Activated CD4-positive, alpha-beta T cell treated with anti-CD3 and anti-CD28 coated beads, Interleukin-2, amount 50 U/mL, for 24 hours (primary cell): ENCODE results near the gene ADORA2A.

Experiments used
- DNase-seq, 2 donors: peaks; one replicate each; pipeline ENCODE4 v3.0.0-alpha.2; 2020; ENCODE audit warnings: low read depth in 1 of 2, low spot score in 1 of 2

ADORA2A gene

GRCh38 chr22:24417901-24418641 is 9.3 kb upstream of the ADORA2A start:
- DNase-seq = no peak

DNA sequence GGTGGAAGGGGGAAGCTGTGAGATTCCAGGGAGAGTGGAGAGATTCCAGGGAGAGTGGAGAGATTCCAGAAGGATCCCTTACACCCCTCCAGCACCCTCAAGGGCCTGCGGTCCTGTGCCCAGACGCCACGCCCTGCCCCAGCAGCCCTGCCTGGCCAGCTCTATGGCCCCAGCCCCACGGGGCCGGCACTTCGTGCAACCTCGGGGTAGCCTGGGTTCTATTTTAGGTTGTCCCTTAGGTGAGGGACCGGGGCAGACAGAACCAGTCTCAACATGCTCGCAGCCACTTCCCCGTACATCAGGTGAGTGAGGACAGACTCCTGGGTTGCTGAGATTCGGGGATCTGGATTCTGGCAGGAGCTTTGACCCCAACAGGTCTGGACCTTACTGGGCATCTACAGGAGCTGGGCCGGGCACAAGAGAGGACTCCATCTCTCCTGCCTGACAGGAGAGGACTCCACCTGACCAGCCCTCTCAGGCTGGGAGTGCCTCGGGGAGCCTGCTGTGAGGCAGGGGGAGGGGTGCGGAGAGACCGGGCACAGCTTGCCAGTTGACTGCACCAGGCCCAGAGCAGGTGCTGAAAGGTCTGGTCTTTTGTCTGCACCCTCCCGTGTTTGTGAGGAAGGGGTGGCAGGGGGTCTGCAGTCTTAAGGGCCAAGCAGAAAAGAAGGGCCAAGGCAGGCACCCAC is 8.5 kb upstream of the ADORA2A start:
- no peak for DNase-seq

- DNase-seq = no peak
Measured at GRCh38 chr22:24419475-24419850, 7.9 kb upstream of the ADORA2A start.

DNA sequence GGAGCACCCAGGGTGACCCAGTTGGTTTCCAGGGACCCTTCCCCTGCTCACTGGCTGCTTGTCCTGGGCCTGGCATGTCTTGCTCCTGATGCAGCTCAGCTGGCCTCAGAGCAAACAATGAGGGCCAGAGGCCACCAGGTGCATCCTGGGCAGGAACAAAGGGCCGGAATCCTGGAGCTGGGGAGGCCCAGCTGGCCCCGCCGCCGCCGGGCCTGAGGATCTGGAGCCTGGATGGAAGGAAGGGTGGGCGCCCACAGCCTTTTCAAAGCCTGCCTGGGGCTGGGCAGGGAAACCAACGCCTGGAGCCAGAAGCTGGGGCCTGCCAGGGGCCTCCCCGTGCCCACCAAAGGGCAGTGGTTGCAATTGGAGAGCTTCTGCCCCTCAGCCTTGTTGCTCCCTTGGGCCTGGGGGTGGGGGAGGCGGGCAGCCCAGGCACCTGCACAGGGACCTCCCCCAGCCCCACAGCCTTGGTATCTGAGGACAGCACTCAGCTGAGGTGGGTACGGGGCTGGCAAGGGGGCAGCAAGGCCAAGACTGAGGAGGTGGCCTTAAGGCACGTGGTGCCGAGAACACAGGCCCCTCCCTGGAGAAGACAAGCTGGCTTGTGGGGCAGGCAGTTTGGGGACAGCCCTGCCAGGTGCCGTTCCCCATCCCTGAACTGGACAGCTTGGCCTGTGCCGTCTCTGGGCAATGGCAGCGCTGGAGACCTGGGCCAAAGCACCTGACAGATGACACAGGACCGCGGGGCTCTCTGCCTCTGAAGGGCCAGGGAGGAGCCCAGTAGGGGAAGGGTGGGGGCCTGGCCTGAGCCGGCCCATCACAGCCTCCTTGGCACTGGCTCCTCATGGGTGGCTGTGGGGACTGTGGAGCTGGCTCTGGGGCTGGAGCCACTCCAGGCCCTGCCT is 7.1 kb upstream of the ADORA2A start:
- DNase-seq = no peak

DNA sequence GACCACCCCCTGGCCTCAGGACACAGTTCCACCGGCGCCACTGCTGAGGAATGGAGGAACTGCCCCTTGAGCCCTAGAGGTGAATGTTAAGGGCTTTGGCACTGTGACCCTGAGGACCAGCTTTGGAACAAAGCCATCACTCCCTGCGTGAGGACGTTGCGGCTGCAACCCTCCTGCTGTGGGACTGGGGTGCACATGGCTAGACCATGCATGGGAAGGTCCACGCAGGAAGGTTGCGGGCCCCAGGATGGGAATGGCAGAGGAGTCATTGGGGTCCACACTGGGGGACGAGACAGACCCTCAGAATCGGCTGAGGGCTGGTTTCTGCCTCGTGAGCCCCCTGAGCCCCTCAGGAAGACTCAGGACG is 6.4 kb upstream of the ADORA2A start:
- DNase-seq = no peak

GRCh38 chr22:24421428-24421931 is 5.9 kb upstream of the ADORA2A start:
- DNase-seq = peak in 1 of 2 donors; percentile 36

DNA sequence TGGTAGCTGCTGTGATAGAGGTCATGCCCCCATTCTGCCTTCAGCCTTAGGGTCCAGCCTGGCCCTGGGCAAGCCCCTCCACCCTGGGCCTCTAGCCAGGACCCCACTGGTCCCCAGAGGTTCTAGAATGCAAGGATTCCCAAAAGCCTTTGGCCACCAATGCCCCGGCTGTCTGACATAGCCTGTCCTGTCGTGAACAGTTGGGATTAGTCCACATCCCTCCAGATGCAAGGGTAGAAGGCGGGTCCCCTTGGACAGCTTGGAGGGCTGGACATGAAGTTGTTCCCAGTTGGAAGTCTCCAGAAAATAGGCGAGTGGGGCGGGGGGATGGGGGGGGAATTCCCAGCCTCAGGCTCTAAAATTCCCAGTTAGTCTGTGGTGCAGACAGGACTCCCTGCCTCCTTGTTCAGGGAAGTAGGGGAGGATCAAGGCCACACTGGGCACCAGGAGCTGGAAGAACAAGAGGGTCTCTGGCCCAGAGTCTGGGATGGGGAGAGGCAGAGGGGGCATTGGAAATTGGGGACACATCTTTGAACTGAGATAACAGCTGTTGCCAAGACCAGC is 5.2 kb upstream of the ADORA2A start:
- no peak for DNase-seq

DNA sequence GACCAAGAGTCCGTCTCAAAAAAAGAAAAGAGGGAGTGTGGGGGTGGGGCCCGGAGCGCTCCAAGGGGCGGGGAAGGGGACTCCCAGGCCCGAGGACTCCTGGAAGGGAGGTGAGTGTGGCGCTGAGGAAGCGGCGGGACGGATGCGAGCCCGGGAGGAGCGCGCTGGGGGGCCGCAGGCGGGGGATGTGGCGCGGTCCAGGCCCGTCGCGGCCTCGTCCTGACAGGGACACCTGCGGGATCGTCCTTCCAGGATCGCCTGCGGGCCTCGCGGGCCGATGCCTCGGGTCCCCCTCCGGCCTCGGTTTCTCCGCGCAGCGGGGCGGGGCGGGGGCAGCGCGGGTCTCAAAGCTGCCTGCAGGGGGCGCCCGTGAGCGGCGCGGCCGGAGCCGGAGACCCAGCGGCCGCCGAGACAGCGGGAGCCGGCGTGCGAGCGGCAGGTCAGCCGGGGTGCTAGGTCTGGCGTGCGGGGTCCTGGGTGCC is 3.8 kb upstream of the ADORA2A start:
- DNase-seq = peak; percentile 46 to 54

GRCh38 chr22:24424001-24424900 is 3.1 kb upstream of the ADORA2A start:
- peak in 1 of 2 donors; percentile 27 for DNase-seq

GRCh38 chr22:24424901-24425775 is 2.3 kb upstream of the ADORA2A start:
- DNase-seq = no peak

DNA sequence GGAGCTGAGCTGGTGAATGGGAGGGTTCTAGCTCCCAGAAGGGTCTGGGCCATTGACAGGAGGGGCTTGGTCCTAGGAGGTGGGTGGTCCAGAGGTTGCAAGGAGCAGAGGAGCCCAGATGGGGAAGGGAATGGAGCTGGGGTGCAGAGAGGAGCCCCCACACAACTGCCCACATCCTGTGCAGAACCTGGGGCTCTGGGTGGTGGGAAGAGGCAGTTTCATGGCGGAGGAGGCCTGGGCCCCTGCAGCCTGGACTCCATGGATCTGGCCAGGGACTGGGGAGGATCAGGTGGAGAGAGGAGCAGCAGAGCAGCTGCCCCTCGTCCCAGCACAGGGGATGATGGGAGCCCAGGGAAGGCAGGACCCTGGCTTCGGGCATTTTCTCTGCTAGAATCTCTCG is 963 bp upstream of the ADORA2A start:
- DNase-seq = no peak

DNA sequence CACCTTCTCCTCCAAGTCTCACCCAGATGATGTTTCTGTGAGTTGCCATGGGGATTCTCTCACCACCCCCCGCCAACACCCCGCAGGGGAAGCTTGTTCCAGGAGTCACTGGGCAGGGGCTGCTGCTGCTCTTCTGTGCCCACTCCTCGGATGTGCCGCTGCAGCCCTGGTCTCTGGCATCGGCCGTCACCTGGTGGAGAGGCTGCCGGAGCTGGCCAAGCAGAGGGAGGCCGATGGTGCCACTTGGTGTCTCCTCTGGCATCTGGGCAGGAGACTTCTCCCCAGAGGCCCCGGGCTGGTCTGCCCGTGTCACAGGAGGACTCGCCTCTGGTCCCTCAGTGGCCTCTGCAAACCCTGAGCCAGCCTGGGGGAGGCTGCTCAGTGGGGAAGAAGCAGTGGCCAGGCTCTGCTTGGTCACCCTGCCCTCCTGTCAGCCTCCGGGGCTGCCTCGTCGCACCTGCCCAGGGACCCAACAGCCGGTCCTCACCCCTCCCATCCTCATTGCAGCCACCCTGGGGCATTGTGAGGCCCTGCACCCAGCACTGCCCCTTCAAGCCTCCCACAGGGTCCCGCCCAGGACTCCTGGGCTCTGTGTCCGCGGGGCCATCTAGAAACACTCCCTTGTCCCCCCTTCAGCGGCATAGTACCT is 424 bp upstream of the ADORA2A start:
- DNase-seq = no peak

- no peak for DNase-seq
Measured at GRCh38 chr22:24428751-24429410, 1.5 kb downstream of the ADORA2A start.

DNA sequence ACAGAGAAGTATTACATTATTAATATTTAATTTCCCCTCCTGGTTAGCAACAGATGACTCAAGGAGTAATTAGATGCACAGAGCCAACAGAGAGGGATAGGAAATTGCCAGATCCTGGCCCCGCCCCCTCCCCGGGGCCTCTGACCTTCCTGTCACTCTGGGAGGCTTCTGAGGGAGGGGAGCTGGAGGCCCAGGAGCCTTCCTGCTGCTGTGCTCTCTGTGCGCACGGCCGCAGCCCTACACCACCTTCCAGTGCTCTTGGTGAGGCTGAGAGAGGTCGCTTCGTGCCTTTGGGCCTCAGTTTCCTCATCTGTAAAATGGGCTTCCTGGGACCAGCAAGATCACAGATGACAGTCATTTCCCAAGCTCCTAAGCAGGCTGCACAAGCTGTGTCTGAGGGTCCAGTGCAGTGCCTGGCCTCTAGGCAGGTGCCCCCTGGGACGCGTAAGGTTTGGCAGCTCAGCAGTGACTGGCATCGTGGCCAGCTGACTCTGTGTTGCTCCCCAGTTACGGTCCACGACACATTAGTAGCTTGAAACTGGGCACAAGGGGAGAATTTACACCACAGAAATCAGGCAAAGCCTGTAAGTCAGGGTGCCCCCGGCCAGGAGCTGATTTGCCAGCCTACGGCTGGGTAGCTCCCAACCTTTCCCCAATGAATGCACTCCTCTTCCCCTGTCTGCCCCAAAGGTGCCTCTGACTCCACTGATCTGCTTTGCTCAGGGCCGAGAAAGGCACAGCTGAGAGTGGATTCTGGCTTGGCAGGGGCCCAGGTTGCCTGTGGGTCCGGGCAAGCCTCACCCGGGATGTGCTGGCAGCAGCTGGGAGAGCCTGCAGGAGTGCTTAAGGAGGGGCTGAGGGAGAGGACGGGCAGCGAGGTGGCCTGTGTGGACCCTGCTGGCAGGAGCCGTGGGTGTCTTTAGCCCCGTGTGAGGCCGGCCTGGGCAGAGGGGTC is 2.3 kb downstream of the ADORA2A start:
- peak in 1 of 2 donors; percentile 61 for DNase-seq

DNA sequence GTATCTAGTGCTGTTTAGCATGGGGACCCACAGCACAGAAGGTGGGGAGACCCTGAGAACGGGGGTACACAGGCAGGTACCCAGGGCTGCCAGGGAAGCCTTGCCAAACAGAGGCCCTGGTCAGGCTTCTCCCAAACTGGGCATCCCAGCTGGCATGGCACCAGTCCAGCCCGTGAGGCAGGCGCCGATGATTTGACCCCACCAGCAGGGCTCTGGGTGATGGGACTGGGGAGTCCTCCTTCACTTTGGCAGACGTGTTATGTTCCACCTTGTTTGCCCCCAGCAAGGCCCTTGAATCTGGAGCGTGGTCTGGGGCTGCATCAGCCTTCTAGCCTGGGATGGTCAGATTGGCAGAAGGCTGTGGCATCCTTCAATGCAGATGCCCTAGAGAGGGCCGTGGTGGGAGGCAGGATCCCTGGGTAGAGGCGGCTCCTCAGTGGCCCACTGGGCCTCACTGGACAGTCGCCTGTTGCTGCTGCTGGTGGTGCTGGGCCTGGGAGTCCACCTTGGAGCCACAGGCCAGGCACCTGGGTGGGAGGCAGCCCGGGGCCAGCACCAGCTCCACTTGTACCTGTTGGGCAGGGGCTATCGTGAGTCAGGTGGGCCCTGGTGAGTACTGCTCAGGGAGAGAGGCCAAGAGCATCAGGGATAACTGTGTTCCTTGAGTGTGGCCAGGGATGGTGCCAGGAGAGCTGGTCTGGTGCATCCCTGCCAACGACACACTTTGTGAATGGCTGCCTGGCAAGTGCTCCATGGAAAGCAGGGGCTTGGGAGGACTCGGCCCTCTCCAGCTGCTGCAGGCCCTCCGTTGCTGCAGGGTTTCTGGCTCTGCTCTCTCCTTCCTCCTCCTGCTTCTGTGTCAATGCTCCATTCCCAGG is 3.3 kb downstream of the ADORA2A start:
- DNase-seq = no peak
